ENCODE measurements around the gene TBX5.

DNA sequence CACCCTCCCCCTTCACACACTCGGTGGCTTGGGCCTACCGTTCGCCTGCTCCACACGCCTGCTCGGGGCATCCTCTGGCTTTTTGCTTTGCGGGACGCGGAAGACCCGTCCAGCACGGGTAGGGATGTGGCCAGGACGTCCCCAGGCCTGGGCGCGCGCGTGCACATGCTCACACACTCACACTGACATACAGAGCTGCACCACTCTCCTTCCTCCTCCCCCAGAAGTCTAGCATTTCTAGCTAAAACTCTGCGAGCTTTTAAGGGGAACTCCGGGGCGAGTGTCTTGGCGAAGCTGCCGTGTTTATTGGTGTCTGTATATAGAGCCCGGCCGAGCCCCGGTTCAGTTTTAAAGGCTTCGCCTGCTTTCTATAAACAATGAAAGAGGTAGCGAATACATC is 5.0 kb downstream of the TBX5 start:
- TF ChIP-seq, protein P1, sequence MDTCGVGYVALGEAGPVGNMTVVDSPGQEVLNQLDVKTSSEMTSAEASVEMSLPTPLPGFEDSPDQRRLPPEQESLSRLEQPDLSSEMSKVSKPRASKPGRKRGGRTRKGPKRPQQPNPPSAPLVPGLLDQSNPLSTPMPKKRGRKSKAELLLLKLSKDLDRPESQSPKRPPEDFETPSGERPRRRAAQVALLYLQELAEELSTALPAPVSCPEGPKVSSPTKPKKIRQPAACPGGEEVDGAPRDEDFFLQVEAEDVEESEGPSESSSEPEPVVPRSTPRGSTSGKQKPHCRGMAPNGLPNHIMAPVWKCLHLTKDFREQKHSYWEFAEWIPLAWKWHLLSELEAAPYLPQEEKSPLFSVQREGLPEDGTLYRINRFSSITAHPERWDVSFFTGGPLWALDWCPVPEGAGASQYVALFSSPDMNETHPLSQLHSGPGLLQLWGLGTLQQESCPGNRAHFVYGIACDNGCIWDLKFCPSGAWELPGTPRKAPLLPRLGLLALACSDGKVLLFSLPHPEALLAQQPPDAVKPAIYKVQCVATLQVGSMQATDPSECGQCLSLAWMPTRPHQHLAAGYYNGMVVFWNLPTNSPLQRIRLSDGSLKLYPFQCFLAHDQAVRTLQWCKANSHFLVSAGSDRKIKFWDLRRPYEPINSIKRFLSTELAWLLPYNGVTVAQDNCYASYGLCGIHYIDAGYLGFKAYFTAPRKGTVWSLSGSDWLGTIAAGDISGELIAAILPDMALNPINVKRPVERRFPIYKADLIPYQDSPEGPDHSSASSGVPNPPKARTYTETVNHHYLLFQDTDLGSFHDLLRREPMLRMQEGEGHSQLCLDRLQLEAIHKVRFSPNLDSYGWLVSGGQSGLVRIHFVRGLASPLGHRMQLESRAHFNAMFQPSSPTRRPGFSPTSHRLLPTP (IDR thresholded peaks at IDR 0.05; ENCODE audit: borderline replicate concordance, extremely low read depth, insufficient read length): no peak
- TF ChIP-seq, protein P2, sequence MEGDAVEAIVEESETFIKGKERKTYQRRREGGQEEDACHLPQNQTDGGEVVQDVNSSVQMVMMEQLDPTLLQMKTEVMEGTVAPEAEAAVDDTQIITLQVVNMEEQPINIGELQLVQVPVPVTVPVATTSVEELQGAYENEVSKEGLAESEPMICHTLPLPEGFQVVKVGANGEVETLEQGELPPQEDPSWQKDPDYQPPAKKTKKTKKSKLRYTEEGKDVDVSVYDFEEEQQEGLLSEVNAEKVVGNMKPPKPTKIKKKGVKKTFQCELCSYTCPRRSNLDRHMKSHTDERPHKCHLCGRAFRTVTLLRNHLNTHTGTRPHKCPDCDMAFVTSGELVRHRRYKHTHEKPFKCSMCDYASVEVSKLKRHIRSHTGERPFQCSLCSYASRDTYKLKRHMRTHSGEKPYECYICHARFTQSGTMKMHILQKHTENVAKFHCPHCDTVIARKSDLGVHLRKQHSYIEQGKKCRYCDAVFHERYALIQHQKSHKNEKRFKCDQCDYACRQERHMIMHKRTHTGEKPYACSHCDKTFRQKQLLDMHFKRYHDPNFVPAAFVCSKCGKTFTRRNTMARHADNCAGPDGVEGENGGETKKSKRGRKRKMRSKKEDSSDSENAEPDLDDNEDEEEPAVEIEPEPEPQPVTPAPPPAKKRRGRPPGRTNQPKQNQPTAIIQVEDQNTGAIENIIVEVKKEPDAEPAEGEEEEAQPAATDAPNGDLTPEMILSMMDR (IDR thresholded peaks at IDR 0.05 in 2 of 3, conservative IDR thresholded peaks at IDR 0.05 in 1 of 3; ENCODE audit: insufficient read depth in 2 of 3, low read depth in 1 of 3, low read length in 3 of 3): no peak
- no peak for TF ChIP-seq NR1H2 (CRISPR knock-in tag; IDR thresholded peaks at IDR 0.05)
- TF ChIP-seq, protein P3, sequence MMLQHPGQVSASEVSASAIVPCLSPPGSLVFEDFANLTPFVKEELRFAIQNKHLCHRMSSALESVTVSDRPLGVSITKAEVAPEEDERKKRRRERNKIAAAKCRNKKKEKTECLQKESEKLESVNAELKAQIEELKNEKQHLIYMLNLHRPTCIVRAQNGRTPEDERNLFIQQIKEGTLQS (IDR thresholded peaks at IDR 0.05): no peak
- TF ChIP-seq, protein P3 (CRISPR knock-in tag; conservative IDR thresholded peaks at IDR 0.05): no peak
- no peak for TF ChIP-seq POLR2A (conservative IDR thresholded peaks at IDR 0.05)
- no peak for TF ChIP-seq GATAD2A (IDR thresholded peaks at IDR 0.05)
- no peak for TF ChIP-seq CC2D1A (IDR thresholded peaks at IDR 0.05)
- TF ChIP-seq HLTF (IDR thresholded peaks at IDR 0.05): no peak
- TF ChIP-seq SREBF2 (CRISPR knock-in tag; IDR thresholded peaks at IDR 0.05): no peak
- TF ChIP-seq, protein P4, sequence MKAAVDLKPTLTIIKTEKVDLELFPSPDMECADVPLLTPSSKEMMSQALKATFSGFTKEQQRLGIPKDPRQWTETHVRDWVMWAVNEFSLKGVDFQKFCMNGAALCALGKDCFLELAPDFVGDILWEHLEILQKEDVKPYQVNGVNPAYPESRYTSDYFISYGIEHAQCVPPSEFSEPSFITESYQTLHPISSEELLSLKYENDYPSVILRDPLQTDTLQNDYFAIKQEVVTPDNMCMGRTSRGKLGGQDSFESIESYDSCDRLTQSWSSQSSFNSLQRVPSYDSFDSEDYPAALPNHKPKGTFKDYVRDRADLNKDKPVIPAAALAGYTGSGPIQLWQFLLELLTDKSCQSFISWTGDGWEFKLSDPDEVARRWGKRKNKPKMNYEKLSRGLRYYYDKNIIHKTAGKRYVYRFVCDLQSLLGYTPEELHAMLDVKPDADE (conservative IDR thresholded peaks at IDR 0.05; ENCODE audit: control insufficient read depth, low read depth, low read length): no peak
- TF ChIP-seq, protein P5, sequence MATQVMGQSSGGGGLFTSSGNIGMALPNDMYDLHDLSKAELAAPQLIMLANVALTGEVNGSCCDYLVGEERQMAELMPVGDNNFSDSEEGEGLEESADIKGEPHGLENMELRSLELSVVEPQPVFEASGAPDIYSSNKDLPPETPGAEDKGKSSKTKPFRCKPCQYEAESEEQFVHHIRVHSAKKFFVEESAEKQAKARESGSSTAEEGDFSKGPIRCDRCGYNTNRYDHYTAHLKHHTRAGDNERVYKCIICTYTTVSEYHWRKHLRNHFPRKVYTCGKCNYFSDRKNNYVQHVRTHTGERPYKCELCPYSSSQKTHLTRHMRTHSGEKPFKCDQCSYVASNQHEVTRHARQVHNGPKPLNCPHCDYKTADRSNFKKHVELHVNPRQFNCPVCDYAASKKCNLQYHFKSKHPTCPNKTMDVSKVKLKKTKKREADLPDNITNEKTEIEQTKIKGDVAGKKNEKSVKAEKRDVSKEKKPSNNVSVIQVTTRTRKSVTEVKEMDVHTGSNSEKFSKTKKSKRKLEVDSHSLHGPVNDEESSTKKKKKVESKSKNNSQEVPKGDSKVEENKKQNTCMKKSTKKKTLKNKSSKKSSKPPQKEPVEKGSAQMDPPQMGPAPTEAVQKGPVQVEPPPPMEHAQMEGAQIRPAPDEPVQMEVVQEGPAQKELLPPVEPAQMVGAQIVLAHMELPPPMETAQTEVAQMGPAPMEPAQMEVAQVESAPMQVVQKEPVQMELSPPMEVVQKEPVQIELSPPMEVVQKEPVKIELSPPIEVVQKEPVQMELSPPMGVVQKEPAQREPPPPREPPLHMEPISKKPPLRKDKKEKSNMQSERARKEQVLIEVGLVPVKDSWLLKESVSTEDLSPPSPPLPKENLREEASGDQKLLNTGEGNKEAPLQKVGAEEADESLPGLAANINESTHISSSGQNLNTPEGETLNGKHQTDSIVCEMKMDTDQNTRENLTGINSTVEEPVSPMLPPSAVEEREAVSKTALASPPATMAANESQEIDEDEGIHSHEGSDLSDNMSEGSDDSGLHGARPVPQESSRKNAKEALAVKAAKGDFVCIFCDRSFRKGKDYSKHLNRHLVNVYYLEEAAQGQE (IDR thresholded peaks at IDR 0.05; ENCODE audit: borderline replicate concordance): no peak
- TF ChIP-seq, protein P5 (CRISPR knock-in tag; IDR thresholded peaks at IDR 0.05; ENCODE audit: low read depth): no peak
- TF ChIP-seq ELF1 (tag; IDR thresholded peaks at IDR 0.05): no peak
